ENCODE results near the gene PCYOX1L. TPM values are rescaled to one million over a fixed set of nuclear protein-coding genes. Genes with fewer than 3 reads are reported as not detected.

PCYOX1L gene
- total RNA-seq, 1 donor from 2014 or later = 18.5 TPM

DNA sequence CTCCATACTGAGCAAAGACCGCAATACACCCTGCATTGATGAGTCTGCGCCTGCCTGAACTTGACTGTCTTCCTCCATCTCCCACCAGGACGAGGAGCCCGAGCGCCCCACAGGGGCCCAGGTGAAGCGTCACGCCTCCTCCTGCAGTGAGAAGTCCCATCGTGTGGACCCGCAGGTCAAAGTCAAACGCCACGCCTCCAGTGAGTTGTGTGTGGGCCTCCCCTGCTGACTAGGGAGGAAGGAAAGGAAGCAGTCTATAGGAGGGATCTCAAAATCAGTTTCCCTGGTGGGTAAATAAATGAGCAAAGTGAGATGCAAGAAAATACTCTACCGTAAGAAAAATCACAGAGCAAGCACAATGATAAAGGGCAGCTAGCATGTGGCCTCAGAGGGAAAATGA is 35.3 kb upstream of the PCYOX1L start:
- peak overlapping the region; percentile 25 for H3K4me3 Mint-ChIP-seq
- DNase-seq (ENCODE audit: extremely low spot score, unreplicated experiment) = no peak
- peaks cover 36% of the 10 kb centered on the region for H3K4me1 Mint-ChIP-seq (ENCODE audit: unreplicated experiment)
- TF ChIP-seq, protein P1, sequence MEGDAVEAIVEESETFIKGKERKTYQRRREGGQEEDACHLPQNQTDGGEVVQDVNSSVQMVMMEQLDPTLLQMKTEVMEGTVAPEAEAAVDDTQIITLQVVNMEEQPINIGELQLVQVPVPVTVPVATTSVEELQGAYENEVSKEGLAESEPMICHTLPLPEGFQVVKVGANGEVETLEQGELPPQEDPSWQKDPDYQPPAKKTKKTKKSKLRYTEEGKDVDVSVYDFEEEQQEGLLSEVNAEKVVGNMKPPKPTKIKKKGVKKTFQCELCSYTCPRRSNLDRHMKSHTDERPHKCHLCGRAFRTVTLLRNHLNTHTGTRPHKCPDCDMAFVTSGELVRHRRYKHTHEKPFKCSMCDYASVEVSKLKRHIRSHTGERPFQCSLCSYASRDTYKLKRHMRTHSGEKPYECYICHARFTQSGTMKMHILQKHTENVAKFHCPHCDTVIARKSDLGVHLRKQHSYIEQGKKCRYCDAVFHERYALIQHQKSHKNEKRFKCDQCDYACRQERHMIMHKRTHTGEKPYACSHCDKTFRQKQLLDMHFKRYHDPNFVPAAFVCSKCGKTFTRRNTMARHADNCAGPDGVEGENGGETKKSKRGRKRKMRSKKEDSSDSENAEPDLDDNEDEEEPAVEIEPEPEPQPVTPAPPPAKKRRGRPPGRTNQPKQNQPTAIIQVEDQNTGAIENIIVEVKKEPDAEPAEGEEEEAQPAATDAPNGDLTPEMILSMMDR (conservative IDR thresholded peaks at IDR 0.05) = no peak
- H3K27me3 Mint-ChIP-seq = no peaks in the 10 kb centered on the region
- H3K9me3 Mint-ChIP-seq = no peaks in the 10 kb centered on the region
- H3K27ac Mint-ChIP-seq = peak overlapping the region; percentile 66
- H3K36me3 Mint-ChIP-seq = no peaks in the 10 kb centered on the region

DNA sequence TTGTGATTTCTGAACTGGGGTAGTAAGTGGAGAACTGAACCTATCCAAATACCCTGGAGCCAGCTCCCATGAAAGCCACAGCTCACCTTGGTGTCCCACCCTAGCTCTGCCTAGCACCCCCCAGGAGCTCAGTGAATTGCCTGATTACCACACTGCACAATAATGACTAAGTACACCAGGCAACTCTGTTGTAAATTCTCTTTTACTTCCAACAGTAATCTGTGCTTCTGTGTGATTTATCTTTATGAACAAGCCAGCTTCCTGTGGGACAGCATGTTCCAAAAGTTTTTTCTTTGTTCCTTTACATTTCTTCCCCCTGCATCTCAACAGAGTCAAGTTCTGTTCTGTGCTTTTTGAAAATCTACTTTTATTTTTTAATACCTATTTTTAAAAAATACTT is 34.6 kb upstream of the PCYOX1L start:
- Mint-ChIP-seq H3K36me3 (no peaks in the 10 kb centered on the region), H3K9me3 (no peaks in the 10 kb centered on the region), H3K4me1 (ENCODE audit: unreplicated experiment) (peaks cover 36% of the 10 kb centered on the region), H3K4me3 (no peak overlapping the region), H3K27ac (peak overlapping the region; percentile 66), H3K27me3 (no peaks in the 10 kb centered on the region)
- TF ChIP-seq, protein P1 (conservative IDR thresholded peaks at IDR 0.05) = no peak
- no peak for DNase-seq (ENCODE audit: extremely low spot score, unreplicated experiment)

DNA sequence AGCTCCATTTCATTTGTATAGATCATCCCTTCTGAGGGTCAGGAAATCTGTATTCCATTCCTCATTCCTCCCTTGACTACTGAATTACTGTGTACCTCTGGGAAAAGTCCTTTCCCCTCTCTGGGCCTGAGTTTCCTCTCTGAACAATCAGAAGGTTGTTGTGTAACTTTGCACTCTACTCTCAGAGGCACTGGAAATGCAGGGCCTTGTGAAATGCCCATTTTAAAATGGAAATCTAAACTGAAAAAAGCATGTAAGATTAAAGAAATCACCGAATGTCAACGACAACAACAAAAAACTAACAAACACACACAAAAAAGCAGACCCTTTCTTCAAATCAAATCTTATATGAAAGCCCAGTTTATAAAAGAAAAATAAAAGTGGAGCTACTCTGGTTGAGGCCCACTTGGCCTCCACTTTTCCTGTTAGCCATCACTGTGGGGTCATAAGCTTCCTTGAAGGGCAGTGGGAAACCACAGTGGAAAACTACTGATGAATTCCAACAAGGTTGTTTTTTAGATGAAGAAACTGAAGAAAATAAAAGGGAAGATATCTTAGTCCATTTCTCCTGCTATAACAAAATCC is 34.1 kb upstream of the PCYOX1L start:
- DNase-seq (ENCODE audit: extremely low spot score, unreplicated experiment) = no peak

DNA sequence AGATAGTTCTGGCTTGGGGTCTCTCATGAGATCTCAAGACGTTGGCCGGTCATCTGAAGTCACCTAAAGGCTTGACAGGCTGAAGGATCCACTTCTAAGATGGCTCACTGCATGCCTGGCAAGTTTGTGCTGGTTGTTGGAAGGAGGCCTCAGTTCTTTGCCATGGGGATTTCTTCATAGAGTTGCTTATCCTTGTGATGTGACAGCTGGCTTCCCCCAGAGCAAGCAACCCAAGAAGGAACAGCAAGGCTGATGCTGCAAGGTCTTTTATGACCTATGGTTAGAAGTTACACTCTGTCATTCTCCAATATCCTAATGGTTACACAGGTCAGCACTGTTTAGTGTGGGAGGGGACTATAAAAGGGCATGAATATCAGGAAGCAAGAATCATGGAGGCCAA is 33.2 kb upstream of the PCYOX1L start:
- H3K36me3 Mint-ChIP-seq = no peaks in the 10 kb centered on the region
- H3K27ac Mint-ChIP-seq = no peak overlapping the region
- TF ChIP-seq, protein P1 (conservative IDR thresholded peaks at IDR 0.05) = no peak
- H3K9me3 Mint-ChIP-seq = no peaks in the 10 kb centered on the region
- H3K27me3 Mint-ChIP-seq = no peaks in the 10 kb centered on the region
- no peak for DNase-seq (ENCODE audit: extremely low spot score, unreplicated experiment)
- no peak overlapping the region for H3K4me3 Mint-ChIP-seq
- peaks cover 36% of the 10 kb centered on the region for H3K4me1 Mint-ChIP-seq (ENCODE audit: unreplicated experiment)

More for the DNA sequence above, 34.1 kb upstream of the PCYOX1L start:
- TF ChIP-seq, protein P1 (conservative IDR thresholded peaks at IDR 0.05) = no peak
- Mint-ChIP-seq H3K4me3 (no peak overlapping the region), H3K27ac (peak overlapping the region; percentile 66), H3K36me3 (no peaks in the 10 kb centered on the region), H3K4me1 (ENCODE audit: unreplicated experiment) (peaks cover 36% of the 10 kb centered on the region), H3K9me3 (no peaks in the 10 kb centered on the region), H3K27me3 (no peaks in the 10 kb centered on the region)

DNA sequence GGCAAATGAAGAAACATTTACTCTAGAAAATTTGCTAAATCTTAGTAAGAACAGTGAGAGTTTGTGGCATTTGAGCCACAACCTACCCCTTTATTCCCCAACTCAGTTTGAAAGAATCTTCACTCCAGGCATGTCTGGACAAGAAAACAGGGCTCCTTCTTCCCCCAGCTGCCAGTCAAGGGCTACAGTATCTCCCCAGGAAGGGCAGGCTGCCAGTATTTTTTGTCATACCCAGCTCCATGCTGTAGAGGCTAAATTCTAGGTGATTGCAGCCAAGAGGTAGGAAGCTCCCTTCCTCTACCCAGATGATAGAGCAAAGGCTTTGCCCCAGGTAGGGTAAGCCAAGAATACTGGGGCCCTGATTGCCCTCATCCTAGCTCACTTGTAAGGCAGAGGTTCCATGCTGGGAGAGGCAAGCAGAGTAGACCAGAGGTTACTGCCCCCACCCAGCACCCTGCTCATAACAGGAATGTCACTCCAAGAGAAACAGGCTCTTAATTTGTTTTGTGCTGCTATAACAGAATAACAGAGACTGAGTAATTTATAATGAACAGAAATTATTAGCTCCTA is 32.6 kb upstream of the PCYOX1L start:
- TF ChIP-seq, protein P1 (conservative IDR thresholded peaks at IDR 0.05) = no peak
- Mint-ChIP-seq H3K4me1 (ENCODE audit: unreplicated experiment) (peaks cover 33% of the 10 kb centered on the region), H3K4me3 (no peak overlapping the region), H3K27me3 (no peaks in the 10 kb centered on the region), H3K36me3 (no peaks in the 10 kb centered on the region), H3K27ac (no peak overlapping the region), H3K9me3 (no peaks in the 10 kb centered on the region)
- DNase-seq (ENCODE audit: extremely low spot score, unreplicated experiment) = no peak

Data from type B pancreatic cell (in vitro differentiated cells).